T-helper 2 cell (primary cell): ENCODE results near the gene AK5.

Source experiments
- DNase-seq, 5 experiments: peaks; one replicate each; pipeline versions ENCODE4 v3.0.0 to v3.0.0-alpha.2; 2012 to 2022

The AK5 gene

DNA sequence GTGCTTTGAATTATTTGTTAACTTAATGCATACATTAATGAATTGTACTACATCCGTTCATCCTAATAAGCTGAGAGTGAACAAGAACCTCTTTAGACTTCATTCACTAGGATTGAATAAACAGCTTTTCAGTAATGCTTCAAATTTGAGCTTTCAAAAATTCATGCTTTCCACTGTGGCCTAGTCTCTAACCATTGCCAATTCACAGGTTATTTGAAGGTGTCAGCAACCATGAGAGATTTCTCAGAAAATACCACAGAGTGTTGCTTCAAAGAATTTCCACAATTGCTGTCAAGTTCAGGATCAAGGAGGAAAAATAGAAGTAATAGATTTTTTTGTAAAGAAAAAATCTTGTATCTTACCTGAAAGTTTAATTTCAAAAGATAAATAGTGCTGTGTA is 72.7 kb downstream of the AK5 start:
- DNase-seq: no peak

- no peak for DNase-seq
These were observed 73.2 kb downstream of the AK5 start for GRCh38 chr1:77355010-77355409.

DNA sequence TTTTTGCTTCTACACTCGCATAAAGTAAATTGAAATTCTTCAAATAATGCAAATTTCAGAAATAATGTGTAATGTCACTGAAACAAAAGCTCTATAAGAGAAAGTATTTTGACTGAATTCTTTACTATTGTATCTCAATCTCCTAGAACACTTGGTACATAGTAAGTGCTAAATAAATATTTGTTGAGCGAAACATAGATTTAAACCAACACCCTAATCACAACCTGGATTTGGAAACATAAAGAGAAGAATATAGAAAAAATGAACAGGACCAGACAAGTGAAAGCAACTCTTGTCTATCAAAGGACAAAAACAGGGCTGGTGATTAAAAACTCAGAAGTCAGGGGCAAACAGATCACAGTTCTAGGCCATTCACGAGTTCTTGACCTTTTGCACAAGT is 74.3 kb downstream of the AK5 start:
- DNase-seq: no peak

GRCh38 chr1:77360256-77360655 is 78.4 kb downstream of the AK5 start:
- no peak for DNase-seq

- no peak for DNase-seq
These were observed 79.8 kb downstream of the AK5 start for GRCh38 chr1:77361621-77362020.

DNA sequence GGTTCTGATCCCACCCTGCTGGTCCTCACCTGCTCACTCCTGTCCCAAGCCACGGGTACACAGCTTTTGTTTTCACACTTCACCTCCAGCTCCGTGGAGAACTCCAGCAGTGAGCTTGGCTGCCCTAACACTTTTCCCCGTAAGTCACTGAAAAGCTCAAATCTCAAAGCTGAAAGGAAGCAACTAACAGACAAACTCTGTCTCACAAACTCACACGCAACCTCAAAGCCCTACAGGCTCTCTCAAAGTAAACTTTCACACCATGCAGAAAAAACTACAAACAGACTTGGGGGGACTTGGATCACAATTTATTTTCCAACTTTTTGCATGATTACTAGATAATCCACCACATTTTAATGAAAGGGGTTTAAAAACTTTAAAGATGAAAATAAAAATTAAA is 88.3 kb downstream of the AK5 start:
- DNase-seq: no peak

DNA sequence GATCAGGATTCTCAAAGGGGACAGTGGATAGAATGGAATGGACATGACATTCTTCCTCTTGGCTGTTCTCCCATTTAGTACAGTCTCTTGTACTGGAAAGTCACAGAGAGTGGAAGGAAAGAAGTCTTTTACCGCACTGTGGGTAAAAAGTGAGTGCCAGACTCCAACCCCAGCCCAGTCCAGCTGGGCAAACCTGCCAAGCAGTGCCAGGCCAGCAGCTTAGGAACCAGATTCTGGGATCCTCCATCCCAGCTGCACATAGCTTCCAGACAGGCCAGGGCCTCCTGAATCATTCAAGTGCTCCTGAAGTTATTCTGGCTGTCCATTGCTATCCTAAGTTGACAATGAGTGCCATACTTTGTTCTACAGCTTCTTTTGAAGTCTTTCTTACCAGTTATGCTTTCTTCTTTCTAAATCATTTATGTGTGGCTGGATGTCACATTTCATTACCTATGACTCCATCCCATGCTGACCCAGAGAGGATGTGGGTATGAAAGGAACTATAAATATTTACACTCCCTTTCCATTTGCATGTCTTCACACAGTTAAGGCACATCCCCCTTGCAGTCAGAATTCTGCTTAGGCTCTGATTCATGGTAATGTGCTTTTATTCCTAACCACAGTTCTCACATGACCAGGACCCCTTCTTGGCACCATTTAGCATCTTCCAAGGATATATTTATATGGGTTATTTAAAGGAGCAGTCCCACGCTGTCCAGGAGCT is 88.9 kb downstream of the AK5 start:
- peak in 1 of 5 experiments; percentile 4 for DNase-seq

DNA sequence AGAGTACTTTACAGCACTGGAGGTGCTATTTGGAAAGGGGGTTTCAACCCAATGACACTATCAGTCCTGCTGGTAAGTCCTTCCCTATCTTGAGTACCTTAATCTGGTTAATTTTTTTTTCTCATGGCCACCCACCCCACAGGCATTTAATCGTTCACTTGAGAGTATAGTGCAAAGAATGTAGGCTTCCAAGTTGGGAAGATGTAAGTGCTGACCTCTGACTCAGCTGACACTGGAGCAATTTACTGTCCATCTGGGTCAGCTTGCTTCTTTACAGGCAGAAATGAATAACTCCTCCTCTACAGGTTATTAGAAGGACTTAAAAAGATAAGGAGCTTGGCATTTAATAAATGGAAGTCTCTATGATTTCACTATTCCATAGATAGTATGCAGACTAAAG is 89.6 kb downstream of the AK5 start:
- no peak for DNase-seq

DNA sequence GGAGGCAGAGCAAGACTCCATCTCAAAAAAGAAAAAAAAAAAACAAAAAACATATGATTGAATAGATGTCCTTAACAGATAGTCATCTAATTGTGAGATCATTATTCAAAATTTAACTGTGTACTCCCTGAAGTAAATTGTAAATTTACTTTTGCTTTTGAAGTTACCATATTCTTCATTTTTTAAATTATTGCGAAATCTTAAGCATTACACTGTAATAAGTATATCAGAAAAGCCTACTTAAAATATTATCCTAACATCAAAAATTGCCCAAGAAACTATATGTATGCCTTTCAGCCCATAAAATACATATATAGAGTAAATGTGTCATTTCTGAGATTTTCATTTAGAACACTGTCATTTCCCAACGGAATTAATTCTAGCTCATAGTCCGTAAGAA is 91.9 kb downstream of the AK5 start:
- no peak for DNase-seq

DNA sequence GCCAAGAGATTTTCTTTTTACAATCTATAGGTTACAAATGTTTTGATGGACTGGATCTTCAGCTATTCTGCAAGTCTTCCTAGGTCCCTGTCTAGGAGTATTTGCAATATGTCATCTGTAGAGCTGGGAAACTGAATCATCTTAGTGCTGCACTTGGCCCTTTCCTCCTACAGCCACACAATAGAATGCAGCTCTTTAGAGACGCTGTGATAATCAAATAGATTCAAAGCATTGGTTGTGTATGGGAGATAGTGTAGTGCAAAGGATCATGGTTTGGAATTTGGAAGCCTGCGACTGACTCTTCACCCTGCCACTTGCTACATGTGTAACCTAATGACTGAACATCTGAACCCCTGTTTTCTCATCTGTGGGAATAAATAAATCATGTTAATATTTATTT is 93.7 kb downstream of the AK5 start:
- no peak for DNase-seq

- no peak for DNase-seq
These were observed 94.2 kb downstream of the AK5 start for GRCh38 chr1:77375990-77376389.

DNA sequence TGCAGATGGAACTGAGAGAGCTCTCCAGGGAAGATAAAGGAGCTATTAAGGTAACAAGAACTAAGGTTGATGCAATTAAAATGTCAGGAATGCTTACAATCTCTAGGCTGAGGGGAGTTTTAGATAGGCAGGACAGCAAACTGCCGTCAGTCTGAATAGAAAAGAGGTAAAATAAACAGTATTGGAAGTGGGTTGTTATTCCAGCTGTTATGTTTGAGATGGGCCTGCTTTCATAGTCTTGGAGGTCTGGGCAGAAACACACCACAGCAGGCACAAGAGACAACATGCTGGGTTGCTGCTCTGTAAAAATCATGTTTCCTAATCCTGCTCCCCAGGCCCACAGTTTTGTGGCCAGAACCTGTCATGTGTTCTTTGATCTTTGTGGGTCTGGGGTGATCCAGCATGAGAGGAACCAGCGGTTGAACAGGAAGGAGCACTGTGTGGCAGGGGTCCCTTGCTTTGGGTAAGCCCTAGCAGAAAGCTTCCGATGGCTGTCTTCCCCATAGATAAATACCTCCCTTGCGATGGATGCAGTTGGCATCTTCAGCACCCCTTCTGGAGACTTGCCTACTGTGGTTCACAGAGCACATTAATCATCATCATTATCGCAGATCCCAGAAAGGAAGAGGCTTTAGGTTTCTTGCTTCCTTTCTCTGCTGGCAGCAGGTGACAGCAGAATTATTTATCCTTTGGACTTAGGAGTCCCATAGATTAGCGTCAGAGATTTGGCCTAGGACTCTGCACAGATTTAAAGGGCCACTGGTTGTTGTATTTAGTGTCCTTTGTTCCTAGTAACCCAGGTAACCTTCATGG is 97.1 kb downstream of the AK5 start:
- no peak for DNase-seq

GRCh38 chr1:77382366-77382765 is 100.5 kb downstream of the AK5 start:
- DNase-seq: no peak

GRCh38 chr1:77383236-77383635 is 101.4 kb downstream of the AK5 start:
- DNase-seq: no peak

- DNase-seq: no peak
These were observed 103.7 kb downstream of the AK5 start for GRCh38 chr1:77385551-77385950.

- DNase-seq: no peak
These were observed 104.5 kb downstream of the AK5 start for GRCh38 chr1:77386276-77386675.

DNA sequence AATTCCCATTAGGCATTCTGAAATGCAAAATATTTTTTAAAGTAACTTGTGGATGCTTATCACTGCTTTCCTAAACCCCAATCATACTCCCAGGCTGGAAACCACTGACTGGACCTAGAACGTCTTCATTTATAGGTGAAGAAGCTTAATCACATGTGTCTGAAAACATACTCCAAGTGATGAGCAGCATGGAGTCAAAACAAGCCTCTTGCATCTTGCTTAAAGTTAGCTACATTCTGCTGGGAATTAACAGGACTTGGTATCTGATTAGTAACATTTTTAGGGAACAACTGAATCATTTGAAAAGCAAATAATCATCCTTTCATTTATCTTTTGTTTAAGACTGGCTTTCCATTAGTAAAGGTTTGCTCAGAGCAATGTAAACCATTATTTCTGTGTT is 105.7 kb downstream of the AK5 start:
- no peak for DNase-seq

- no peak for DNase-seq
These were observed 106.8 kb downstream of the AK5 start for GRCh38 chr1:77388661-77389060.

DNA sequence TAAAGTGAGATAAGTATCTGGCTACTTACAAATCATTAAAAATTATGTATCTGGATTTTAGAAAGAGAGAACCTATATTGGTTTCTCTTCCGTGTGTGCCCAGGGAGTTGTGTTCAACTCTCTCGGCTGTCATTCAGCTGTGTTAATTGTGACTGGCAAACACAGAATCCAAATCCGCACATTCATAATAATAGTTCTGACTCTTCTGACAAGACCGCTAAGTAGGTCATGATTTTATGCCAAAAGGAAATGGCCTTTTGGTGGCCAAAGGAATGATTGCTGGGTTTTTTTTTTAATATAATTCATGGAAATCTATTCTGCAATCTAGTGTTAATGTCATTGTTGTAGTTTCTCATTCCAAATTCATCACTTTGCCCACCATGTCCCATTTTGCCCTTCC is 110.7 kb downstream of the AK5 start:
- no peak for DNase-seq

DNA sequence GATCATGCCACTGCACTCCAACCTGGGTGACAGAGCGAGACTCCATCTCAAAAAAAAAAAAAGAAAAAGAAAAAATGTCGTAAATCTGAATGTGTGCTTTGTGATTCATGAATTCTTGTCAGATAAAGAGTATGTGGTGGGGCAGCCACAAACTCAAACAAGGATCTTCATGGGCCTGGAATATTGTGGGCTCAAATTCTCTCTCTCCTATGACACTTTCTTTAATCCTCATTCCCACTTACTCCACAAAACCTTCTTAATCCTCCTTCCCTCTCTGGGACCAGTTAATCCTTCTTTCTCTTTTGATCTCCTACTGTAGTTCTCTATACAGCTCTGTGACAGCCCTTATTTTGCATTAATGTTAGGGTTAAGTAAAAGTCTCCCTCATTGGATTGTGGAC is 112.3 kb downstream of the AK5 start:
- DNase-seq: no peak

DNA sequence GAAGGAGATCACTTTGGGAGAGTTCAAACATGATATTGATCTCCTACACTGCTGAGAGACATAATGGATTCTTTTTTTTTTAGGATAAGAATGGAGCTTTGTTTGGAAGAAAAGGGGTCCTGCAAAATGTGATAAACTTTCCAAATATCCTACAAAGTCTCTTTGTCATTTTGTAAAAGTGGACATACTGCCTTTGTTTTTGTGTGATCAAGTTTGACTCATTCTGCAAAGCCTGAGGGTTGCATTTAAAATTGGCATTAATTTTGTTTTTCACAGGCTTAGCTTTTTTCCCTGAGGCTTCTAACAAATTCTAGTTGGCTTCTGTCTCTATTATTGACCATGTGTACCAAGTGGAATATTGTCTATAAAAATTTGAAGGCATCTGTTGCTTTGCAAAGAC is 113.2 kb downstream of the AK5 start:
- no peak for DNase-seq

GRCh38 chr1:77398152-77398551 is 116.3 kb downstream of the AK5 start:
- no peak for DNase-seq

DNA sequence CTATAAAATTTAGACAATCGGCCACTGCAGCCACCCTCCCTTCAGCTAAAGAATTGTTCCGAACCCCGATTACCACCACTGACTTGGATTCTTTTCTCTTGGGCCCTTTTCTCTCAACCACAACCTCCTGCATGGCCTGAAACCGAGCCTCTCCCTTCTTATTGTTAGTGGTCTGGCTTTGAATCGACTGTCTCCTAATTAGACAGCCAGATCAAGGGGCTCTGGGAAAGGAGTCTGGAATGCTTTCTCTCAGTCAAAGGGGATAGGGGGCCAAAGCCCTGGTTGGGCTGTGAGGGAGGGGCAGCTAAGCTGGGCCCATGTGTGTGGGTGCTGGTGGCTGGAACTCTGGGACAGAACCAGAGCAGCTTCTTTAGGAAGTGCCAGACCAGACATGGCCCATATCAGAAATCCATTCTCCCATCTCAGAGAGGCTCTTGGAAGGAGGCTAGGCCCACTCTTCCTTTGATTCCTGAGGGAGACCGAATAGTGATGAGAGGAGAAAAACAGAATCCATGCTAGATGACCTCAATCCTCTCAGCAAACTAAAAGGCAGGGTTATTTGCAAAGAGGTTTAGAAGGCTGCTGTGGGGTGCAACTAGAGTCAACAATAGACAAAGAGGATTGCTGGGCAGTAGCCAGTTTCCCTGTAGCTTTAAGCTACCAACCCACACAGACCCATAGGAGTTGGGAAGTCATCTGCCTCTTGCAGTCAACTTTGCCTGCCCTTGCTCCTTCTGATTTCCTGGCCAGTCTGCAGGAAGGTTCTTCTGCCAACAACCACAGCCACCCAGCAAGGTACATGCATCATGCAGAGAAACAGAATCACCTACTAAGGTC is 117.6 kb downstream of the AK5 start:
- DNase-seq: no peak

- no peak for DNase-seq
These were observed 119.0 kb downstream of the AK5 start for GRCh38 chr1:77400781-77401180.
